HG03175 (cell line): ENCODE measurements around the gene C7.

ENCODE experiments used
- ATAC-seq: cut with Tn5 transposase; IDR thresholded peaks from one replicate; pipeline ENCODE4 v1.9.1; 2021; ENCODE audit warnings: mild to moderate bottlenecking, moderate library complexity; ENCODE audit not compliant: unreplicated experiment

C7 gene

DNA sequence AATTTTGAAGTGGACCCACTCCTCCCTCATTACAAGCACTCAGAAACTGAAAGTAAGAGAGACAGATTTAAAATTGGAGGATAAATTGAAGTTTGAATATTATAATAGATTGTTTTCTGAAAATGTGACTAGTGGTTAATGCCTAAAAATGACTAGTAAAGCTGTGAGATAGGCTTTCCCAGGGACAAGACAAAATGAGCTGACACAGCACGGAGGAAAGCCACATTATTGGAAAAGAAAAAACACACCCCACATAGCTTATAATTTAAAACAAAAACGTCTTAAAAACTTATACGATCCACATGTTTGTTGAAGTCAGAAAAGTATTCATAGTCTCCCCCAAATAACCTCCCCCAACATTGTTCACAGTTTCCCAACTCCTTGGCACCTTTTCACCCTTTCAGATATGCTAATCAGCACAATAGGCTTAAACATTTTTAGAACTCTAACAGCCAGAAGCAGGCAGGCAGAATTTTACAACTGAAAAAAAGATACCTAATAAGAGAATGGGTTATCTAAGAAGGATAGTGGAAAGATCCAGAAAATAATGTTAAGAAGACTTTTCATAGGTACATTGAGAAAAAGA, 6.1 kb downstream of the C7 start:
- no peak for ATAC-seq

DNA sequence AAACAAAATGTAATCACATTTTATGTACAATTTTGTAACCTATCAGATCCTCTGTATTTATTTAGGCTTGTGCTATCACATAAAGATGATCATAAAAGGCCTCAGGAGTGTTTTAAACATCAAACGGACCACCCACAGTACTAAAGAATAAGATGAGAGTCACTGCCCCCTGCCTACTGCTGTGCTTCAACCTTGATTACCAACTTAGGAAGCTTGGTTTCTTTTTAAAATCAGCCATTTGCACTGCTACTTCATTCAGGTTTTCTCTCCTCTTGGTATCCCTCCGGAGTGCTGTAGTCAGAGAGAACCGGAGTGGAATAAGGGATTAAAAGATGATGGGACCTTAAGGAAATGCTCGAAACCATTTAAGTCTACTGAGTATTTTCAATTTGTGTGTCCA, 6.9 kb downstream of the C7 start:
- ATAC-seq: no peak

DNA sequence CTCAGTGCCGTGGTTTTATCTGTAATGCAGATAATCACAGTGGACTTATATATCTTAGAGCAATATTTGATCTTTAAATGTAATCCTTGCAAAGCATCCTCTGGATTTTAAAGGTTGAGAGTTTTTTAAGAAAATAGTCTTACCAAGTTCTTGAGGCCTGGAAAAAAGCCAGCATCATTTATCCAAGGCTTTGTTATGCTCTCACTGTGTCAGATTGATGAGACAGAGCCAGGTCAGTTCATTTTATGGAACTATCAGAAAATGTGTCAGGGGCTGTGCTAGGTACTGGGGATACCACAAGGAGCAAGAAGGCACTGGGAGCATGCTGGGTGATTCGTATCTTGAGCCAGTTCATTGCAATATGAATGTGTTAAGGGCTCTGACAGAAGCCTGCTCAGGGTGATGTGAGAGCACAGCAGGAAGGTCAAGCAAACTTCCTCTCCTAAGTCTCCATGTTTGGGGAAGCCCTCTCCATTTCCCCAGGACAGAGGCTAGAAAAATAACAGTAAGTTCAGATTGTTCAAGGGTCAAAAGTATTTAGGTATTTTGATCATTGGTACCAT, 19.7 kb downstream of the C7 start:
- ATAC-seq: no peak

DNA sequence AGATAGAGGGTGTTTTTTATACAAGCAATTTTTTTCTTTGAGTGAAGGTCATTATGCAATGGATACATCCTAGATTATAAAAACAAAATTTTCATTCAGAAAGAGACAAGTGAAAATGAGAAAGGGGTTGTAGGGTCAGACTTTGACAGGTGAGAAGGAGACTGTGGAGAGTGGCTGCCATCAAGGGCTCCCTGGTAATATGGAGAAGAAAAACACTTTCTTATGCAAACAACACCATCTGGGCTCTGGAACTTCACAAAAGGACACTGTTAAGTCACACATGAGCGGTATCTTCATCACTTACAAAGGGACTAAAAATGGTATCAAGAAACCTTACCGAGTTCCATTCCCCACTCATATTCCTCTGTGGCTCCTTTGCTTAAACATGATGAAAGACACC, 23.5 kb downstream of the C7 start:
- no peak for ATAC-seq

DNA sequence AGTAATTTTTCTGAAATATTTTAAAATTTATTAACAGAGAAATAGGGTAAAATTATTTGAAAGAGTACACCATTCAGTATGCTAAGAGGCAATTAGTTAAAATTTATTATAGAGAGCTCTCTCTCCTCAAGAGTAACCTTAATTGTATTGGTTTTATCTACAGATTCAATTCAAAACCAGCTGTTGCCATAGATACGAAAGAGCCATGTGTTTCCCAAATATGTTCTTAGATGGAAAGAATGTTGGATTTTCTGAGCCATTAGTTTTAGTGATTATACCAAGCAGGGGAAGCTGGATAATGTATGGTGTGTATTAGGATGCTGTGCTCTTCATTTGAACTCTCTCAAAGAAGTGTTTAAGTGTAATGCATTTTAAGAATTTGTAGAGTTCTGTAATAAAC, 27.8 kb downstream of the C7 start:
- no peak for ATAC-seq

DNA sequence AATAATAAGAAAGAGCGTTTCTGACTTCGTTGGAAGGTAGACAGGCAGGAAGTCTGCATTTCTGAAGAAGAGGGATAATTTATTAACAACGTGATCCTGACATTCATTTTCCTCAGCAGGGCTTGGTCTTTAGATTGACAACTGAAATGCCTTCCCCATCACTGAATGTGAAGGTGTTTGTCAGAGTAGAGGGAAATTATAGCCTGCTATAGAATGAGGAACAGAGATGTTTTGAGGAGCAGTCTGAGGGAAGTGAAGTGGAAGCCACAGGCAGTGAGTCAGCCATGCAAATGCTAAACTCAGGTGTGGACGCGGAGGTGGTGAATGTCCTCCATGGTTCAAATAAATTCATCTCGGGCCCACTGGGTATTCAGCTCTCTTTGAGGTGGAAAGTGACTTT, 30.5 kb downstream of the C7 start:
- ATAC-seq: no peak

DNA sequence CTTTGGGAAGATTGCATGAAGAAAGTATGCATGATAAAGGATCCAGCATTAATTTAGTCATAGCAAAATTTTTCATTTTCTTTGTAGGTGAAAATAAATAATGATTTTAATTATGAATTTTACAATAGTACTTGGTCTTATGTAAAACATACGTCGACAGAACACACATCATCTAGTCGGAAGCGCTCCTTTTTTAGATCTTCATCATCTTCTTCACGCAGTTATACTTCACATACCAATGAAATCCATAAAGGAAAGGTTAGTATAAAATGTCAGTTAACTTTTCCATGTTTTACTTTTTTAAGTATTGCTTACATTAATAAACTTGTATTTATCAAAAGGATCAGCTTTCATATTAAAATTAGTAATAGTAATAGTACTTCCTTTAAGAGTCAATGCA, 35.8 kb downstream of the C7 start:
- ATAC-seq: no peak

DNA sequence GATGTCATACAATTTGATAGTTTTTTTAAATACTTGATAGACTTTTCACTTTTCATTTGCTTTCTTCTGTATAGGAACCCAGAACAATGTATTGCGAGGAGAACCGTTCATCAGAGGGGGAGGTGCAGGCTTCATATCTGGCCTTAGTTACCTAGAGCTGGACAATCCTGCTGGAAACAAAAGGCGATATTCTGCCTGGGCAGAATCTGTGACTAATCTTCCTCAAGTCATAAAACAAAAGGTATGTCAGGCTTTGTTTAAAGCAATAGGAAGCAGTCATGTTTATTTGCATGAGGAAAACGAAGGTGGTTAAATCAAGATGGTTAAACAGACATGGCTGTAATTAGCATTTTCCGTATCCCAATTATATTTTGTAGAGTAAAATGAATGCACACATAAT, 46.0 kb downstream of the C7 start:
- ATAC-seq: no peak

DNA sequence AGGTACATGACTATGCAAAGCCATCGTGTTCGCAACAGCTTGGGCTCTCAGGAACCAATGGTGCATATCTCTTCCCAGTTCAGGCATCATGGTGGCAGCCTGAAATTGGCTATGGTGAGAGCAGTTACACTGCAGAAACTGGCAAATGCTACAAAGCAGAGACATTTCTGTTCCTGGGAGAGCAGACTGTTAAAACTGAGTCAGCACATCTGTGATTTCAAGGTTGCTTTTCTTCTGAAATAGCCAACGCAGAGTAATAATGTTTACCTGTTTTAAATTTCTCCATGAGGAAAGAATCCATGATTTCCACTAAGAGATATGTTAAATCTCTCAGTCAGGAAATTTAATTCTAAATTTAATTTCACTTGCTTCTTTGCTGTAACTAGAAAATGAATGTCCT, 47.8 kb downstream of the C7 start:
- ATAC-seq: no peak

DNA sequence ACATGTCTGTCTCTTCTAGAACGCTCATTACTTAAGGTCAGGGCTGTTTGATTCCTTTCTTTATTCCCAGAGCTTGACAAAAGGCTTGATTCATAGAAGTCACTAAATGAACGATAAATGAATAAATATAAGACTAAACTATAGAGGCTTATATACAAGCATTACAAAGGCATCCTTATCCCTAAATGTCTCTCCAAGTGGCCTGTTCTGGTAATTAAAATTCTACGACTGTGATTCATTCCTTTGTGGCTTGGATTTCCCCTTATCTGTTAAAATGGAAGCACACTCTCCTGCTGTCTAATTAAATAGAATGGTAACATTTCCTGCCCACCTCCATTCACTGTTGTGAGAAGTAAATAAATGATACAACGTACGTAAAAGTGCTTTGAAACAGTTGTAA, 49.5 kb downstream of the C7 start:
- no peak for ATAC-seq

DNA sequence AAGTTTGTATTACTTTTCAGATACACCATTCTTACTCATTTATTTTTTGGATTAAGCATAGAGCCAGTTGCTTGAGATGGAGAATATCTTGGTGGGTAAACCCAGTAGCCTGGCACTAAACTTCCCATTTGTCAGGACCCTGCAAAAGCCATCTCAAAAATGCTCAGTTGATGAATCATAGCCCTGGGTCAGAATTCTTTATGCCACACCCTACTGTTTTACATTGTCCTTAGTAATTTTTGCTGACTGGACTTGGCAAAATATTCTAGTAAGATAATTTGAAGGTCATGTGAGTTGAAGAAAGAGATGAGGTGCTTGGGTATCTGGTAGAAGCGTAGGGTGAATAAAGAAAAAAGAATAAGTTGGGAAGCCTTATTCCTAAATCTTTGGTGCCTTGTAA, 50.7 kb downstream of the C7 start:
- no peak for ATAC-seq

DNA sequence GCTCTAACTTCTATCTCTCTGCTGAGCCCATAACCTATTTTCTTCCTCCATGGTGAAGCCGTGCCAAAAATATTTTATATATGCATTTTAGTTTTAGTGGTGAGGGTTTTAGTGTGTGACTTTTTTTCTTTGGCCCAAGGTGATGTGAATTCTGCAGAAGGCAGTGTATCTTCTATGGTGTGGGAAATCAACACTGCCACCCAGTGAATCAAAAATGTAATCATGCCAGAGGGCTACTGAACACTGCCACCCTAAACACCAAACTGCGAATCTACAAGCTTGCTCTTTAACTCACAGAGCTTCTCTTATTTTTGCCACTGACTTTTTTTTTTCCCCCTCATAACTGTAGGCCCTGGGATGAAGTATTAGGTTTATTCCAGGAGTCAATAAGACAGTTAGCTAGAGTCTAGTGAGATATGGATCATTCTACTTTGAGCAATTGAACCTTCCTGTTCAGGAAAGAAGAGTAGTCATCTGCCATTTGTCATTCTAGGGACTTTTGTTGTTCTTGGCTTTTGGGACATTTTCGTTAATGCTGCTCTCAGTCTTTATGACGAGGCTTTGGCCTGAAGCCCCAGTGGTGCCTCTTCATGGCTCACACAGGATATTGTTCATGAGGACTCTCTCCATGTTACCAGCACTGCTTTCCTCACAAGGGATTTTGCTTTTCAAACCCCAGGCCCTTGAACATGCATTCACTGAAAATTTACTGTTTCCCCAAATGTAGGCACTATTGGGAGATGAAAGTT, 53.1 kb downstream of the C7 start:
- ATAC-seq: no peak

DNA sequence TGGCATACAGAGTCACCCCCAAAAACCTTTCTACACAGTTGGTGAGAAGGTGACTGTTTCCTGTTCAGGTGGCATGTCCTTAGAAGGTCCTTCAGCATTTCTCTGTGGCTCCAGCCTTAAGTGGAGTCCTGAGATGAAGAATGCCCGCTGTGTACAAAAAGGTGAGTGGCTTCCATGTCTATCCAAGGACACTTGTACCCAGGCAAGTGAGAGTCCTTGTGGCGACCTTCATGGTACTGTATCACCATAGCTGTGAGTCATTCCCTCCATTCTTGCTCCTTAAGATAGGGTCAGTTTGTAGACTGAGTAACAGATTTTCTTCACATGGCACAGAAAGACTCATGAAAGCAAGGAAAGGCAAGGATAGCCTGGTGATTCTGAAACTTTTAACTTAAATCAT, 63.1 kb downstream of the C7 start:
- no peak for ATAC-seq

DNA sequence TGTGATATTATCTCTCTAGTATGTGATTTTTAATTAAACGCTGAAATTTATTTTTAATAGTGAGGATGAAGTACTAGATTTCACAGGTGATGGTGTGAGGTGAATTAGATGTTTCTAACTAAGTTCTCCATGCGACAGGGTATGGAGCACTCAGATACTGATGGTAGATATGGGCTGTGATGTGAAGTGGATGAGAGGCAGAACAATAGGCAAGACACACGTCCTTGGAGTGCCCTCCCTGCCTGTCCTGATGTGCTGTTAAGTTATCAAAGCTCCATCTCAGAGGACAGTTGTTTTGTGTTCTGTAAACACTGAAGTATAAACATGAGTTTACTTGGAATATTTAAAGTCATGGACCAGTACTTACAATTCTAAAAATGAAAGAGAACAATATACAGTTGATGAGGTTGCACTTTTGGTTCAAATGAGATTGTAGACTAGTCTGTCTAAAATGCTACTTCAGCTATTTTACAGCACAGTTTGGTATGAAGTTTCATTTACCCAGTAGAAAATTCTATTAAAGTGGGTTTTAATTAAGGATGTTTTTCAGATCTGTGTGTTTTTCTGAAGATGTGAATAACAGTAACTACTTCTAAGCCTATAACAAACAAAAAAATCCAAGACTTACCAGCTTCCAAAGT, 64.2 kb downstream of the C7 start:
- ATAC-seq: no peak

DNA sequence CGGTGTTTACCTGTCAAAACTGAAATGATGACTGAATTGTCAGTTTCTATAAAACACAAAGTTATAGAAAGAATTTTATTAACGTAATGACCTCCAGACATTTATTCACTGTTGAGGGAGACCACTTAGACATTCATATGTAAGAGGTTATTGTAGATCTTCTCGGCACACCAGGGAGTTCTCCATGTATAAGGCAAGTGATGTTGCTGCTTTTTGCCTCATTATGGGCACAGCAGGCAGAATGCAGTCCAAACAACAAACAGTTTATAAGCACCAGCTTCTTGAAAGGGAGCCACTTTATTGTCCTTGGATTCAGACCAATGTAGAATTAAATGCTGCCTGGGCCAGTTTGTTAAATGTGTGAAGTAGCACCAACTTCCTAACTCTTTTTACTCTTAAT, 66.7 kb downstream of the C7 start:
- ATAC-seq: no peak

DNA sequence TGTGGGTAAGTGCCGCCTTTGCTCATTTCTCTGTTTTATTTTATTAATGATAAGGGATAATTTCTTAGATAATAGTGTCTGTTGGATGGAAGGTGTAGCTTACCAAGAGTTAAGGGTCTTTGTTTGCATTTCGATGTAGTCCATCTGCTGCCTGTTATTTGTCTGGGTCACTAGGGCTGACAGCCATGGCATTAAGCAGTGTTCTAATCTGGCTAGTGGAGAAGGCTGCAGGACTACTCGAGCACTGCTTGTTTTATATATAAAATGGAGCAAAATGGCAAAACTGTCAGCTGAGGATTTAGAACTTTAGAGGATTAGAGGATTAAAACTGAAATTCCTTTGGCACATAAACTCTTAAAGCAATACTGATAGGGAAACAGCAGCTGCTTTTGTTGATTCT, 67.5 kb downstream of the C7 start:
- ATAC-seq: no peak

DNA sequence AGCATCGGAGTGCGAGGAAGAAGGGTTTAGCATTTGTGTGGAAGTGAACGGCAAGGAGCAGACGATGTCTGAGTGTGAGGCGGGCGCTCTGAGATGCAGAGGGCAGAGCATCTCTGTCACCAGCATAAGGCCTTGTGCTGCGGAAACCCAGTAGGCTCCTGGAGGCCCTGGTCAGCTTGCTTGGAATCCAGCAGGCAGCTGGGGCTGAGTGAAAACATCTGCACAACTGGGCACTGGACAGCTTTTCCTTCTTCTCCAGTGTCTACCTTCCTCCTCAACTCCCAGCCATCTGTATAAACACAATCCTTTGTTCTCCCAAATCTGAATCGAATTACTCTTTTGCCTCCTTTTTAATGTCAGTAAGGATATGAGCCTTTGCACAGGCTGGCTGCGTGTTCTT, 72.1 kb downstream of the C7 start:
- no peak for ATAC-seq

DNA sequence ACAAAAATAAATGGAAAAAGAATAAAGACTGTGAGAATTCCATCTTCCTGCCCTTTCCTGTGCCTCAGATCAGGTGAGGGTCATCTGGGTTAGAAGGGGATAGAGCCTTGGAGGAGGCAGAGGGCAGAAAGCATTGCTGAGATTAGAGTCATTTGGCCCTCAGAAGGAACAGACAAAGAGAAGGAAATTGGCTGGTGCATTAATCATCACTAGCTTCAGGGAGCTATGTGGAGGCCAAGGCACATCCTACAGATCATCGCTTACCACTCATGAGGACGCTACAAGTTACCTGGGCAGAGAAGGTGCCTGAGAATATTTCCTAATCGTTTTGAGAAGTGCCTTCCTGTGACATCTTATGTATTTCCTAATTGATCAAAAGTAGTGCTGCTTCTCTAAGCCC, 74.5 kb downstream of the C7 start:
- ATAC-seq: no peak

DNA sequence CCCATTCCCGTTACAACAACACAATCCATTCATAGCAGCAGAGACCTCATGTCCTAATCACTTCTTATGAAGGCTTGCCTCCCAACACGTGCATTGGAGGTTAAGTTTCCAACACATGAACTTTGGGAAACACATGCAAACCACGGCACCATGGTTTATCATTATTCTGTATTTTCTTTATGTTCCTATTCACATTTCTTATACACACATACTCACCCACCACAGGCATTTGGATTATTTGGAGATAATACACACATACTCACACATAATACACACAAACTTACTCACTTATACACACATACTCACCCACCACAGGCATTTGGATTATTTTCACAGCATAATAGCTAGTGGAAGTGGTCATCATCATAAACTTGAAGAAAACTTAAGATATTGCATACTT, 75.6 kb downstream of the C7 start:
- ATAC-seq: no peak

DNA sequence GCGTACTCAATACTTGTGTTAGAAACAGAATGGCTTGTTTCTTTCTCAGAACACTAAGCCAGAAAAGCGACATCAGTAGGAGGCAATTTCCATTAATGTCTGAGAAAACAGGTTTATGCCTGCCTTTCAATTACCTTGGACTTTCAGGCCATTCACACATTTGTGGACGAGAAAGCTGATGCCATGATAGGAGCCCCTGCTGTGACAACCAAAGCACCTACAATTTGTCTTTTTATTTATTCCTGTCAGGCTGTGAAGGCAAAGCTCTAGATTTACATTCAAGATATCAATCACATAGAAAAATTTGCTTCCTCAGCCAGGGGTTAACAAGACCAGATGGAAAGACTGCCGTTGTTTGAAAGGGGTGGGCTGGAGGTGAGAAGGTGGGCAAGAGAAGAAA, 76.2 kb downstream of the C7 start:
- no peak for ATAC-seq

DNA sequence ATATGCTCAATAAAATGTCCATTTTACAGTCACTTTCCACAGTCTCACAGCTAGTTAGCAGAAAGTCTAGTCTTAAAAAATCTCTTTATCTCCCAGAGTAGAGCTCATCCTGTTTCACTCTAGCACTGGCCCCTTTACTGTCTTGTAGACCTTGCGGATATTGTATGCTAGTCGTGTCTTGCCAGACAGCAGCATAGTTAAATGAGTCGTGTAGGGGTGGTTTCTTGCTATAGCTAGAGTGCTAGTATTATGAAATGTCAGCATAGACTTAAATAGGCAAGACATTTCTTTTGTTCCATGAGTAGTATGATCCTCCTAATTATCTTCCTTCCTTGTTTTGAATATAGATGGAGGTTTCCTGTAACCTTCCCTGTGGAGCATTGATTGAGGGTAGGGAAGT, 77.4 kb downstream of the C7 start:
- no peak for ATAC-seq

DNA sequence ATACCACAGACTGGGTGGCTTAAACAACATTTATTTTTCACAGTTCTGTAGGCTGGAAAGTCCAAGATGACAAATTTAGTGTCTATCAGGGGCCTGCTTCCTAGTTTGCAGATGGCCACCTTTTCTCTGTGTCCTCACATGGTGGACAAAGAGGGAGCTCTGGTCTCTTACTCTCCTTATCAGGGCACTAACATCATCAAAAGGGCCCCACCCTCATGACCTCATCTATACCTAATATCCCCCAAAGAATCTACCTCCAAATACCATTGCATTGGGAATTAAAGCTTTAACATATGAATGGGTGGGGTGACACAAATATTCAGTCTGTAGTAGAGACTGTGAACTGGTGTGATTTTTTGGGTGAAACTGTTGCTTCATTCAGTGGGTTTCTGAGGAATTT, 78.1 kb downstream of the C7 start:
- ATAC-seq: no peak
